Measurements from ENCODE around the gene RPL12.

Gene RPL12

GRCh38 chr9:127489471-127490115, 38.4 kb upstream of the RPL12 start:
- no peak for DNase-seq (ENCODE audit: low read depth)
- no peak for TF ChIP-seq CTCF (IDR thresholded peaks at IDR 0.05; ENCODE audit: control insufficient read depth, extremely low read depth, insufficient read depth)
- H3K4me3 ChIP-seq (ENCODE audit: low read depth, low read length): no peak overlapping the region

GRCh38 chr9:127488946-127489345, 37.7 kb upstream of the RPL12 start:
- TF ChIP-seq CTCF (IDR thresholded peaks at IDR 0.05; ENCODE audit: control insufficient read depth, extremely low read depth, insufficient read depth): no peak
- no peak for DNase-seq (ENCODE audit: low read depth)
- H3K4me3 ChIP-seq (ENCODE audit: low read depth, low read length): no peak overlapping the region

GRCh38 chr9:127485995-127486394, 34.8 kb upstream of the RPL12 start:
- no peak for TF ChIP-seq CTCF (IDR thresholded peaks at IDR 0.05; ENCODE audit: control insufficient read depth, extremely low read depth, insufficient read depth)
- no peak for DNase-seq (ENCODE audit: low read depth)
- no peak overlapping the region for H3K4me3 ChIP-seq (ENCODE audit: low read depth, low read length)

- no peak for TF ChIP-seq CTCF (IDR thresholded peaks at IDR 0.05; ENCODE audit: control insufficient read depth, extremely low read depth, insufficient read depth)
- no peak for DNase-seq (ENCODE audit: low read depth)
- H3K4me3 ChIP-seq (ENCODE audit: low read depth, low read length): no peak overlapping the region
These were observed 31.5 kb upstream of the RPL12 start for GRCh38 chr9:127482662-127483061.

- no peak for TF ChIP-seq CTCF (IDR thresholded peaks at IDR 0.05; ENCODE audit: control insufficient read depth, extremely low read depth, insufficient read depth)
- no peak overlapping the region for H3K4me3 ChIP-seq (ENCODE audit: low read depth, low read length)
- no peak for DNase-seq (ENCODE audit: low read depth)
These were observed 28.4 kb upstream of the RPL12 start for GRCh38 chr9:127479507-127480081.

GRCh38 chr9:127474592-127474991, 23.4 kb upstream of the RPL12 start:
- DNase-seq (ENCODE audit: low read depth): no peak
- no peak for TF ChIP-seq CTCF (IDR thresholded peaks at IDR 0.05; ENCODE audit: control insufficient read depth, extremely low read depth, insufficient read depth)
- H3K4me3 ChIP-seq (ENCODE audit: low read depth, low read length): no peak overlapping the region

- H3K4me3 ChIP-seq (ENCODE audit: low read depth, low read length): no peak overlapping the region
- TF ChIP-seq CTCF (IDR thresholded peaks at IDR 0.05; ENCODE audit: control insufficient read depth, extremely low read depth, insufficient read depth): no peak
- no peak for DNase-seq (ENCODE audit: low read depth)
These were observed 22.7 kb upstream of the RPL12 start for GRCh38 chr9:127473932-127474331.
